Panc1 (cell line): Measurements from ENCODE around the gene CYTH4.

Experiments used
- TF ChIP-seq, protein P1 (sequence below): fragments of 450-650 bp; IDR thresholded peaks from 2 replicates; pipeline ENCODE4 v1.5.1; 2017; ENCODE audit warnings: mild to moderate bottlenecking
- TF ChIP-seq, protein P2 (sequence below), 2 experiments: IDR thresholded peaks; 2 replicates each; pipeline ENCODE4 v1.6.1; 2011 to 2012; ENCODE audit warnings: low read depth in 2 of 2, control low read depth in 1 of 2, low read length in 1 of 2, mild to moderate bottlenecking in 1 of 2, moderate library complexity in 1 of 2; ENCODE audit not compliant: insufficient read depth in 1 of 2

DNA sequence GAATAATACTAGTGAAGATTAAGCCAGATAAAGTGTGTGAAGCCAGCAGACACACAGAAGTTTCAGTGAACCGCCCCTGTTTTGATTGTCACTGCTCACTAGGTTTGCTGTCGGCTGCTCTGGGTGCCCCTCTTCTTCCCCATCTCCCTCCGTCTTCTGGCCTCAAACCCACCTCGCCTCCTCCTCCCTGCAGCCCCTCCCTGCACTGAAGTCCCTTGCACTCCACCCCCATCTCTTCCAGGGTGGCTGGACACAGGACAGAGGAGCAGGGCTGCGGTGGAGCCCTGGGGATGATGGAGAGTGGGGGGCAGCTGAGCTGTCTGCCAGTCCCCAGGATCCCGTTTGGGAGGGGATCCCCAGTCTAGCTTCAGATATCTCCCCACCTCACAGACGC is 53.5 kb downstream of the CYTH4 start:
- TF ChIP-seq, protein P1, sequence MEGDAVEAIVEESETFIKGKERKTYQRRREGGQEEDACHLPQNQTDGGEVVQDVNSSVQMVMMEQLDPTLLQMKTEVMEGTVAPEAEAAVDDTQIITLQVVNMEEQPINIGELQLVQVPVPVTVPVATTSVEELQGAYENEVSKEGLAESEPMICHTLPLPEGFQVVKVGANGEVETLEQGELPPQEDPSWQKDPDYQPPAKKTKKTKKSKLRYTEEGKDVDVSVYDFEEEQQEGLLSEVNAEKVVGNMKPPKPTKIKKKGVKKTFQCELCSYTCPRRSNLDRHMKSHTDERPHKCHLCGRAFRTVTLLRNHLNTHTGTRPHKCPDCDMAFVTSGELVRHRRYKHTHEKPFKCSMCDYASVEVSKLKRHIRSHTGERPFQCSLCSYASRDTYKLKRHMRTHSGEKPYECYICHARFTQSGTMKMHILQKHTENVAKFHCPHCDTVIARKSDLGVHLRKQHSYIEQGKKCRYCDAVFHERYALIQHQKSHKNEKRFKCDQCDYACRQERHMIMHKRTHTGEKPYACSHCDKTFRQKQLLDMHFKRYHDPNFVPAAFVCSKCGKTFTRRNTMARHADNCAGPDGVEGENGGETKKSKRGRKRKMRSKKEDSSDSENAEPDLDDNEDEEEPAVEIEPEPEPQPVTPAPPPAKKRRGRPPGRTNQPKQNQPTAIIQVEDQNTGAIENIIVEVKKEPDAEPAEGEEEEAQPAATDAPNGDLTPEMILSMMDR, result no peak
- TF ChIP-seq, protein P2, sequence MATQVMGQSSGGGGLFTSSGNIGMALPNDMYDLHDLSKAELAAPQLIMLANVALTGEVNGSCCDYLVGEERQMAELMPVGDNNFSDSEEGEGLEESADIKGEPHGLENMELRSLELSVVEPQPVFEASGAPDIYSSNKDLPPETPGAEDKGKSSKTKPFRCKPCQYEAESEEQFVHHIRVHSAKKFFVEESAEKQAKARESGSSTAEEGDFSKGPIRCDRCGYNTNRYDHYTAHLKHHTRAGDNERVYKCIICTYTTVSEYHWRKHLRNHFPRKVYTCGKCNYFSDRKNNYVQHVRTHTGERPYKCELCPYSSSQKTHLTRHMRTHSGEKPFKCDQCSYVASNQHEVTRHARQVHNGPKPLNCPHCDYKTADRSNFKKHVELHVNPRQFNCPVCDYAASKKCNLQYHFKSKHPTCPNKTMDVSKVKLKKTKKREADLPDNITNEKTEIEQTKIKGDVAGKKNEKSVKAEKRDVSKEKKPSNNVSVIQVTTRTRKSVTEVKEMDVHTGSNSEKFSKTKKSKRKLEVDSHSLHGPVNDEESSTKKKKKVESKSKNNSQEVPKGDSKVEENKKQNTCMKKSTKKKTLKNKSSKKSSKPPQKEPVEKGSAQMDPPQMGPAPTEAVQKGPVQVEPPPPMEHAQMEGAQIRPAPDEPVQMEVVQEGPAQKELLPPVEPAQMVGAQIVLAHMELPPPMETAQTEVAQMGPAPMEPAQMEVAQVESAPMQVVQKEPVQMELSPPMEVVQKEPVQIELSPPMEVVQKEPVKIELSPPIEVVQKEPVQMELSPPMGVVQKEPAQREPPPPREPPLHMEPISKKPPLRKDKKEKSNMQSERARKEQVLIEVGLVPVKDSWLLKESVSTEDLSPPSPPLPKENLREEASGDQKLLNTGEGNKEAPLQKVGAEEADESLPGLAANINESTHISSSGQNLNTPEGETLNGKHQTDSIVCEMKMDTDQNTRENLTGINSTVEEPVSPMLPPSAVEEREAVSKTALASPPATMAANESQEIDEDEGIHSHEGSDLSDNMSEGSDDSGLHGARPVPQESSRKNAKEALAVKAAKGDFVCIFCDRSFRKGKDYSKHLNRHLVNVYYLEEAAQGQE (IDR thresholded peaks at IDR 0.05; ENCODE audit: insufficient read depth in 1 of 2, low read depth in 2 of 2, low read length in 1 of 2), result no peak
